ENCODE data around the gene EEF1AKMT1.

DNA sequence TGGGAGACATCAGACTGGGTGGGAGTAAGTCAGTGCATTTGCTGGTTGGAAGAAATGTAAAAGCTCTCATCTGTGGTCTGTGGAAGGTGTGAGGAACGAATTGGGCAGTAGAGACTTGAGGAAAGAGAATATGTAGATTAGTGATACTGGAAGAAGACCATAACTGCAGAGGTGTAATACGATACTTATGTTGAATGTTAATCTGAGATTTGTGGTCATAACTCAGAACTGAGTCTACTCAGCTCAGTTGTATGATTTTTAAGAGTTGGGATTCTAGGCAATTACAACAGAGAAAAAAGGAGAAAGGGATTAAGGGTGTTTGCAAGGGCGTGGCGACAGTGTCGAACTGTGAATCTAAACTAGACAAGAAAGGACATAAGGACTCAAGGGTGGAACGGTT, 73.5 kb downstream of the EEF1AKMT1 start:
- TF ChIP-seq, protein P1, sequence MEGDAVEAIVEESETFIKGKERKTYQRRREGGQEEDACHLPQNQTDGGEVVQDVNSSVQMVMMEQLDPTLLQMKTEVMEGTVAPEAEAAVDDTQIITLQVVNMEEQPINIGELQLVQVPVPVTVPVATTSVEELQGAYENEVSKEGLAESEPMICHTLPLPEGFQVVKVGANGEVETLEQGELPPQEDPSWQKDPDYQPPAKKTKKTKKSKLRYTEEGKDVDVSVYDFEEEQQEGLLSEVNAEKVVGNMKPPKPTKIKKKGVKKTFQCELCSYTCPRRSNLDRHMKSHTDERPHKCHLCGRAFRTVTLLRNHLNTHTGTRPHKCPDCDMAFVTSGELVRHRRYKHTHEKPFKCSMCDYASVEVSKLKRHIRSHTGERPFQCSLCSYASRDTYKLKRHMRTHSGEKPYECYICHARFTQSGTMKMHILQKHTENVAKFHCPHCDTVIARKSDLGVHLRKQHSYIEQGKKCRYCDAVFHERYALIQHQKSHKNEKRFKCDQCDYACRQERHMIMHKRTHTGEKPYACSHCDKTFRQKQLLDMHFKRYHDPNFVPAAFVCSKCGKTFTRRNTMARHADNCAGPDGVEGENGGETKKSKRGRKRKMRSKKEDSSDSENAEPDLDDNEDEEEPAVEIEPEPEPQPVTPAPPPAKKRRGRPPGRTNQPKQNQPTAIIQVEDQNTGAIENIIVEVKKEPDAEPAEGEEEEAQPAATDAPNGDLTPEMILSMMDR (IDR thresholded peaks at IDR 0.05): no peak
- no peak for TF ChIP-seq POLR2A (IDR thresholded peaks at IDR 0.05)

All from suprapubic skin (tissue), 3 donors.